Epithelial cell of alveolus of lung (primary cell): ENCODE measurements around the gene NR4A2. TPM values are rescaled to one million over a fixed set of nuclear protein-coding genes. Genes with fewer than 3 reads are reported as not detected.

Experiments
- total RNA-seq: library from RNA; depleted of rRNA; stranded (reverse); fragments of >200 nt; gene quantifications from 2 replicates; pipeline ENCODE4 v1.2.1, GENCODE V29; 2015

Gene NR4A2
- 1.0 and 57.6 TPM in 2 replicates for total RNA-seq

GRCh38 chr2:156332534-156333273 is at the start of gene NR4A2:
TSS of gene NR4A2 (minus strand) at chr2:156332721. CDS start at chr2:156330186, 2,535 bp downstream.

Other genes starting within 250 kb of the NR4A2 start
- 25.2 and 31.0 TPM in 2 replicates for gene GPD2, start 103.7 kb upstream of the NR4A2 start, total RNA-seq